ENCODE data around the gene TCEANC.
A peak's percentile ranks its signal among the peaks of the same experiment; 100 is the strongest.

TCEANC gene

DNA sequence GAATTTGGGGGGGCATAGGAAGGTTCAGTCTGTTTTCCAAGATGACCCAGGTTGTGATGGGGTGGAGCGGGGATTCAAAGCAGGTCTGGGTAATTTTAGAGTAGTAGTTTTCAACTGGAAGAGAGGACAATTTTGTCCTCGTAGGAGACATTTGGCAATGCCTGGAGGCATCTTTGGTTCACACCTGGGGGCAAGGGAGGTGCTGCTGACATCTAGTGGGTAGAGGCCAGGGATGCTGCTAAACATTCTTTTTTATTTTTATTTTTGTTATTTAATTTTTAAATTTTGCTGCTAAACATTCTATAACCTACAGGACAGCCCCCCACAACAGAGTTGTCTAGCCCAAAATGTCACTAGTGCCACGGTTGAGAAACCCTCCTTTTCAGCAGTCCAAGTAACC, 37.9 kb downstream of the TCEANC start:
- H3K9me3 Mint-ChIP-seq = peaks cover 29% of the 10 kb centered on the region
- H3K36me3 Mint-ChIP-seq (ENCODE audit: low read depth) = peaks cover 10% of the 10 kb centered on the region
- H3K4me3 Mint-ChIP-seq = peak overlapping the region; percentile 95
- TF ChIP-seq CTCF (IDR thresholded peaks at IDR 0.05) = no peak
- no peaks in the 10 kb centered on the region for H3K27me3 Mint-ChIP-seq (ENCODE audit: low read depth, poor library complexity)
- H3K27ac Mint-ChIP-seq = no peak overlapping the region
- DNase-seq = no peak
- H3K4me1 Mint-ChIP-seq = peaks cover 50% of the 10 kb centered on the region

DNA sequence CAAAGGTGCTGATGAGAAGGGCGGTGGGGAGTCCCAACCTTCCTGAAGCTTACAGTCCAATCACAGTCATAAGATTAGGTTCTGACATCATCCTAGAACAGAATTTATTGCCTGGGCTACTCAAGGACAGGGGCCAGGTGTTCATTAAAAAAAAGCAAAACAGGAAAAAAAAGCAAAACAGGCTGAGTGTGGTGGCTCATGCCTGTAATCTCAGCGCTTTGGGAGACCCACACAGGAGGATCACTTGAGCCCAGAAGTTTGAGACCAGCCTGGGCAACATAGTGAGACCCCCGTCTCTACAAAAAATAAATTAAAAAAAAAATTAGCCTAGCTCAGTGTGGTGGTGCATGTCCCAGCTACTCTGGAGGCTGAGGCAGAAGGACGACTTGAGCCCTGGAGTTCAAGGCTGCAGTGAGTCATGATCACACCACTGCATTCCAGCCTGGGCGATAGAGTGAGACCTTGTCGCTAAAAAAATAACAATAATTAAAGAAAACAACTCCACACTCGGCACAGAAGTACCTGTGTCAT, 39.0 kb downstream of the TCEANC start:
- H3K4me3 Mint-ChIP-seq = no peak overlapping the region
- no peak overlapping the region for H3K27ac Mint-ChIP-seq
- TF ChIP-seq CTCF (IDR thresholded peaks at IDR 0.05) = no peak
- H3K9me3 Mint-ChIP-seq = peaks cover 29% of the 10 kb centered on the region
- H3K4me1 Mint-ChIP-seq = peaks cover 50% of the 10 kb centered on the region
- no peak for DNase-seq
- peaks cover 10% of the 10 kb centered on the region for H3K36me3 Mint-ChIP-seq (ENCODE audit: low read depth)
- no peaks in the 10 kb centered on the region for H3K27me3 Mint-ChIP-seq (ENCODE audit: low read depth, poor library complexity)

DNA sequence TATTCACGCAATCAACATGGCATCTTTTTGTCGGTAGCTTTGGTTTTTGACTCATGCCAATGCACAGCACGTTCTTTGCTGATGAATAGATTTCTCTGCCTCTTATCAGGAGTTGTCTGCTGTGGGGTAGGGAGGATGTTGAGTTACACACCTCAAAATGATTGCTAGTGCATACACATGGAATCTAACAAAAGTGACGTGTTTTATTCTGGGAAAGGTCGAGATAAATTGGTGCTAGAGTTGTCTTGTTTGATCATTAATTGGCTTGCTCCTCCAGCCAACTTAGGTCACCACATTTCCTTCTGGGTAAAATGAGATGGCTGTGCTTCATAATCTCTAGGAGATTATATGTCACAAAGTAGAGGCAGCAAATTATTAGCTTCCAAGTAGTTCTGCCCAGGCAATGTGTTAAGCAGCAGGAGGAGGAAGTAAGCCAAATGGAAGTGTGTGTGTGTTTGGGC, 39.9 kb downstream of the TCEANC start:
- Mint-ChIP-seq H3K36me3 (ENCODE audit: low read depth) (peaks cover 15% of the 10 kb centered on the region), H3K9me3 (peaks cover 25% of the 10 kb centered on the region), H3K4me3 (peak overlapping the region; percentile 15), H3K27ac (no peak overlapping the region), H3K4me1 (peaks cover 50% of the 10 kb centered on the region), H3K27me3 (ENCODE audit: low read depth, poor library complexity) (no peaks in the 10 kb centered on the region)
- DNase-seq = no peak
- no peak for TF ChIP-seq CTCF (IDR thresholded peaks at IDR 0.05)

DNA sequence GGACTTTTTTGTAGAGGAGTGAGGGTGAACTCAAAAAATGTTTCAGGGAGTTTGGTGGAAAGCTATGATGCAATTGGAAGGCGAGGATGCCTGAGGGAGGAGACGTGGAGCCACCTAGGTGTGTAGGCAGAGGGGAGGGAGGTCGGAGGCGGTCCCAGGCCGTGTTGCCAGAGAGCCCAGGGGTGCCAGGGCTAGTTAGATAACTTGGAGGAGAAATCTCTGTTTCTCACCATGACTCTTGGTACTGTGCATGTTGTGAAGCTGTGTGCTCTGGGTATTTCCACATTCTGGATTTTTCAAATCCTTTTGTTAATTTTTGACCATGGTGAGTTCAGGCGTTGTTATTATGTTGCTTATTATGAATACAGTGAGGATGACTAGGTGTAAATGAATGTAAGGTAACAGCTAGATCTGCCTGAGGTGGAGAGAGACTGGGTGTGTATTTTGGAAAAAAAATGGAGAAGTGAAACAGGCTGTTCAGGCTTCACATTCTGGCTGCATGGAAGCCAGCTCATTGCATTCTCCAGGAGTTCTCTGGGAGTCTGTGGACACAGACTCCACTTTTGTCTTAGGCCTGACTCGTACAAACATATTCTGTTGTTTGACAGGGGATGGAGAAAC, 40.5 kb downstream of the TCEANC start:
- H3K4me3 Mint-ChIP-seq = no peak overlapping the region
- H3K27ac Mint-ChIP-seq = no peak overlapping the region

DNA sequence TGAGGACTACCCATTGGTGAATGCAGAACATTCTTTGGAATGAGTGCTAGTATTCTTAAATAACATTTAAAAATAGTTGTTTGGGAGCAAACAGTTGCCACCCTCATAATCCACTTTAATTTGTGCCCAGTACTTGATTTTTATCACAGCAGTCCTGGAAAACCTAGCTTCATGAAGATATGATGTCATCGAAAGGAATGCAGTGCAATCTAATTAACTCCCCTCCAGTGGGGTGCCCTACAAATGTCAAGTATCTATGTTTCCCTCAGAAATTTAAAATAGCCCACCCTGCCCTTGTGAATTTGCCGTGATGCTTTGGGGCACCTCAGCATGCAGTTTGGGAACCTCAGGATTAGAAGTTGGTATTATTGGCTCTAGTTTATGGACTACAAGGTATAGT, 41.4 kb downstream of the TCEANC start:
- TF ChIP-seq CTCF (IDR thresholded peaks at IDR 0.05) = no peak
- H3K27ac Mint-ChIP-seq = no peak overlapping the region
- H3K36me3 Mint-ChIP-seq (ENCODE audit: low read depth) = peaks cover 18% of the 10 kb centered on the region
- H3K27me3 Mint-ChIP-seq (ENCODE audit: low read depth, poor library complexity) = no peaks in the 10 kb centered on the region
- H3K9me3 Mint-ChIP-seq = peaks cover 24% of the 10 kb centered on the region
- H3K4me1 Mint-ChIP-seq = peaks cover 49% of the 10 kb centered on the region
- H3K4me3 Mint-ChIP-seq = no peak overlapping the region
- DNase-seq = no peak

More for the DNA sequence above, 40.5 kb downstream of the TCEANC start:
- peaks cover 23% of the 10 kb centered on the region for H3K9me3 Mint-ChIP-seq
- peaks cover 15% of the 10 kb centered on the region for H3K36me3 Mint-ChIP-seq (ENCODE audit: low read depth)
- no peaks in the 10 kb centered on the region for H3K27me3 Mint-ChIP-seq (ENCODE audit: low read depth, poor library complexity)
- no peak for DNase-seq
- no peak for TF ChIP-seq CTCF (IDR thresholded peaks at IDR 0.05)
- H3K4me1 Mint-ChIP-seq = peaks cover 52% of the 10 kb centered on the region

- no peak overlapping the region for H3K4me3 Mint-ChIP-seq
- no peak overlapping the region for H3K27ac Mint-ChIP-seq
- no peaks in the 10 kb centered on the region for H3K27me3 Mint-ChIP-seq (ENCODE audit: low read depth, poor library complexity)
Measured at GRCh38 chrX:13694983-13695382, 42.0 kb downstream of the TCEANC start.

More at GRCh38 chrX:13694983-13695382, 42.0 kb downstream of the TCEANC start:
- peaks cover 26% of the 10 kb centered on the region for H3K9me3 Mint-ChIP-seq
- peaks cover 49% of the 10 kb centered on the region for H3K4me1 Mint-ChIP-seq
- no peak for TF ChIP-seq CTCF (IDR thresholded peaks at IDR 0.05)
- H3K36me3 Mint-ChIP-seq (ENCODE audit: low read depth) = peaks cover 20% of the 10 kb centered on the region
- no peak for DNase-seq

Data from nephron progenitor cell (in vitro differentiated cells).